Measurements from ENCODE around the gene IP6K3.

Gene IP6K3

GRCh38 chr6:33705955-33706725 lies 40.6 kb downstream of the IP6K3 start:
- no peak for DNase-seq (ENCODE audit: low read depth, low spot score)

- no peak for DNase-seq (ENCODE audit: low read depth, low spot score)
Observed at GRCh38 chr6:33705268-33705885, 41.3 kb downstream of the IP6K3 start.

- DNase-seq (ENCODE audit: low read depth, low spot score): no peak
Observed at GRCh38 chr6:33704215-33705066, 42.3 kb downstream of the IP6K3 start.

DNA sequence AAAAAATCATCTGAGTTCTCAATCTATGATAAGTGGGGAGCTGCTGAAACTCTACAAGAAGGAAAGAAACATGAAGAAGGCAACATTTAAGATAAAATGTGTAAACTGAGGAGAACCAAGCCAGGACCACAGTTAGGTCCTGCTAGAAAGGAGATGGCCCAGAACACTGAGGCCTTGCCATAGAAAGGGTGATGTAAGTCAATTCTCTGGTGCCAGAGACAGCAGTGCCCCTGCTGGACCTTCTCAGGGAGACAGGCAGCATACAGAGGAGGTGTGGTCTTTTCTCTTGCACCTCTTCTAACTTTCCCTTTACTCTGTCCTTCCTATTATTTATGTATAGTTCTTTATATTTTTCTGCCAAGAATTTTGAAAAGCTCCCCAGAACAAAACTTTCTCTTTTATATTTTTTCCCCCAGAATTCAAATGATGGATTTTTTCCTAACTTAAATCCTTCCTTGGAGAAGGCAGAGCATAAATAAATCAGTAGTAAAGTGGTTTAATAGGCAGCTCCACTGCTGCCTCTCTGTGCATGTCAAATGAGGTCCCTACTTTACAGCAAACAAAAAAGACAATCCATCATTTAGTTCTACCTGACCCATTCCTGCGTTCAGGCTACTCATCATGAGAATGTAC lies 44.2 kb downstream of the IP6K3 start:
- DNase-seq (ENCODE audit: low read depth, low spot score): no peak

GRCh38 chr6:33700391-33701050 lies 46.2 kb downstream of the IP6K3 start:
- DNase-seq (ENCODE audit: low read depth, low spot score): peak; percentile 28

GRCh38 chr6:33699739-33700138 lies 47.0 kb downstream of the IP6K3 start:
- no peak for DNase-seq (ENCODE audit: low read depth, low spot score)

DNA sequence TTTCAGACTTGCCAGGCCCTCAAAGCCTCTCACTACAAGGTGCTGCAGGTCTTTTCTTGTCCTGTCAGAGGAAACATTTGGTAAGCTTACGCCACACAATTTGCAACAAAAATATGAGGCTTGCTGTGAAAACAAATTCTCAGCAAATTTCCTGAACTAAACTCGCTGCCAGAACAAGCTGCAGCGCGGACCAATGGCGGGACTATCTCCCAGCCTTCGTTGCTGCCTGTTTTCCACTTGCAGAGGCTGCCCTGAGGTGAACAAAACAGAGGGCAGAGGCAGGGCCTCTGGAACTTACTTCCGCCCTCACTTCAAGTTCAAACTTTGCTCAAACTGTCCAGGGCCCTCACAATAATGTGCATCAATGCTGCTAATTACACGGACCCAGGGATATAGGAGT lies 47.6 kb downstream of the IP6K3 start:
- no peak for DNase-seq (ENCODE audit: low read depth, low spot score)

DNA sequence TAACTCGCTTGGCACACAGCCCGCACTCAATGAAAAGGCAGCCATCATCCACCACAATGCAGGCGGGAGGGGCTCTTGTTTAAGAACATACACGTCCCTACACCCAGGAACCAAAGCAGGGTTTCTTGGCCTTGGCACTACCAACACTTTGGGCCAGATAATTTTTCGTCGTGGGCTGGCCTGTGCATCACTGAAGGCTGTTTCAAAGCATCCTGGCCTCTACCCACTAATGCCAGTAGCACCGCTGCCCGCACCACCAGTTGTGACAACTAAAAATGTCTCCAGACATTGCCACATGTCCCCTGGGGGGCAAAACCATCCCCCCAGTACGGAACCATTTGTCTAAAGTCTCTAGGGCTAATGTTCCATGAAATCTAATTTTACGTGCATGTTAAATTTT lies 48.2 kb downstream of the IP6K3 start:
- no peak for DNase-seq (ENCODE audit: low read depth, low spot score)

DNA sequence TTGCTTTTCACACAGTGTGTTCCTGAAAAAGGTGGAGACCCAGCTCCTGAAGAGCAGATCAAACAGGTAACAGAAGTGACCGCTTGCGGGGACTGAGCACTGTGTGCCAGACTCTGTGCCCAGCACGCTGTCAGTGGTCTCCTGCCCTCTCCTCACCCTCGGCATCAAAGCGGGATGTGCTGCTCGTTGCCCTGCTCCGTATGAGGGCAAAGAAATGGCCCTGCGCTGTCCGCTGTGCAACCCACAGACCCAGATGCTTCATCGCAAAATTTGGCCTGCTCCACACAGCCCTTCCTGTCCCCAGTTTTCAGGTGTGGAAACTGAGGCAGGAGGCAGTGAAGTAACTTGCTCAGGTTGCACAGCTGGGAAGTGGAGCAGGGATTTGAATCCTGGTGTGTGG lies 48.9 kb downstream of the IP6K3 start:
- no peak for DNase-seq (ENCODE audit: low read depth, low spot score)

DNA sequence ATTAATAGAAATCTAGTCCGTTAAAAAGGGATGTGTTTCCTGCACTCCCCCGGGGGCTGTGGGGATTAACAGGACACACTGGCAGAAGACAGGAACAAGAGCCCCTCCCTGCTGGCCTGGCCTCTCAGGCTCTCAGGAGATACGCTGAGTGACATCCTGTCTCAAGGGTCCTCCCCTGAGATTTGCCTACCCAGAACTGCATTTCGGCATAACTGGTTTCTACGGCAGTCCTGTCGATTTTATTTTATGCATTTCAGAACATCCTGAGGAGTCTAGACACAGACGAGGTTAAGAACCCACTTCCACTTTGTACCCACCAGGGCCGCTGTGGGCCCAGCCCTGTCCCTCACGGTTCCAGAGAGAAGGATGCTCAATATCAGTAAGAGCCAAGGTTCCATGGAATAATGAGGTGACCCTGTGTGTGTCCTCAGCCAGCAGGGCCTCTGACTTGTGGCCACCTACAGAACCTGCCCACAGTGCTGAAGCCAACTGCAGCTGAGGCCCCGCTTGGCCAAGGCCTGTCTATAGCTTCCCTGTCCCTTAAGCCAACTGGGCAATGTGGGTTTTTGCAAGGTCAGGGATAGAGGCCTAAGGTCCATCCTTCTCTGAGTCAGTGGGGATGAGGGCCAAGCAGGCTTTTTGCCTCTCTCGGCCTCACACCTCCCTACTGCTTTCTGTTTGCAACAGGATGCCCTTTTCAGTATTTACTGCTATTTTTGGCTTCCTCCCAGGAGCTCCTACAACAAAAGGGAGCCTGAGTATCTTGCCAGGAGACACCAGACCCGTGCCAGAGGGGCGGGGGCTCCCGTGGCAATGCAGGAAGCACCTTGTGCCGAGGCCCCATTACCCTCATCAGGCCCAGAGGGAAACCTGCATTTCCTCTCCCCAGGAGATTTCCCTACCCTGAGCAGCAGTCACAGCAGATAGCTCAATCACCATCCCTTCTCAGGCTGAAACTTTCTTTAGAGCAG lies 49.9 kb downstream of the IP6K3 start:
- no peak for DNase-seq (ENCODE audit: low read depth, low spot score)

- DNase-seq (ENCODE audit: low read depth, low spot score): no peak
Observed at GRCh38 chr6:33696076-33696475, 50.6 kb downstream of the IP6K3 start.

- DNase-seq (ENCODE audit: low read depth, low spot score): no peak
Observed at GRCh38 chr6:33695451-33695887, 51.2 kb downstream of the IP6K3 start.

GRCh38 chr6:33694977-33695376 lies 51.7 kb downstream of the IP6K3 start:
- no peak for DNase-seq (ENCODE audit: low read depth, low spot score)

DNA sequence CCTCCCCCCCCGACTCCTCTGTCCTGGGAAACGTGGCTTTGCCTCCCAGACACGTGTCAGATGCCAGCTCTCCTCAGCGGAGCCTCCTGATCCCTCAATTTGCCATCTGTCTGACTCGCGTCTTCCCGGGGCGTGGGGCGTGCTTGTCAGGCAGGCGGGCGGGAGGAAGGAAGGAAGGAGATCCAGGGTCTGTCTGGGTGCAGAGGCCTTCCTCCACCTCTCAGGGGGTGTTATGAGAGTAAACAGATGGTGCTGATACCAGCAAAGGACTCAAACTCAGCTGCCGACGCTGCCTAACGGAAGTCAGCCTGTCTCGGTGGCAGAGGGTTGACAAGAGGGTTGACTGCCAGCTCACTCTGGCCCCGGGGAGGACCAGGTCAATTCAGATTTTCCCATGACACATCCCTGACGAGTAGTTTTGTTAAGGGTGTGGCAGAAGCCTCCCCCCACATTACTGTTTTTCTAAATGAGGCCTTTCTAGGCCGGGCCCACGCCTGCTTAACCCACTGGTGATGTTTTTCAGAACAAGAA lies 52.2 kb downstream of the IP6K3 start:
- DNase-seq (ENCODE audit: low read depth, low spot score): peak; percentile 19

DNA sequence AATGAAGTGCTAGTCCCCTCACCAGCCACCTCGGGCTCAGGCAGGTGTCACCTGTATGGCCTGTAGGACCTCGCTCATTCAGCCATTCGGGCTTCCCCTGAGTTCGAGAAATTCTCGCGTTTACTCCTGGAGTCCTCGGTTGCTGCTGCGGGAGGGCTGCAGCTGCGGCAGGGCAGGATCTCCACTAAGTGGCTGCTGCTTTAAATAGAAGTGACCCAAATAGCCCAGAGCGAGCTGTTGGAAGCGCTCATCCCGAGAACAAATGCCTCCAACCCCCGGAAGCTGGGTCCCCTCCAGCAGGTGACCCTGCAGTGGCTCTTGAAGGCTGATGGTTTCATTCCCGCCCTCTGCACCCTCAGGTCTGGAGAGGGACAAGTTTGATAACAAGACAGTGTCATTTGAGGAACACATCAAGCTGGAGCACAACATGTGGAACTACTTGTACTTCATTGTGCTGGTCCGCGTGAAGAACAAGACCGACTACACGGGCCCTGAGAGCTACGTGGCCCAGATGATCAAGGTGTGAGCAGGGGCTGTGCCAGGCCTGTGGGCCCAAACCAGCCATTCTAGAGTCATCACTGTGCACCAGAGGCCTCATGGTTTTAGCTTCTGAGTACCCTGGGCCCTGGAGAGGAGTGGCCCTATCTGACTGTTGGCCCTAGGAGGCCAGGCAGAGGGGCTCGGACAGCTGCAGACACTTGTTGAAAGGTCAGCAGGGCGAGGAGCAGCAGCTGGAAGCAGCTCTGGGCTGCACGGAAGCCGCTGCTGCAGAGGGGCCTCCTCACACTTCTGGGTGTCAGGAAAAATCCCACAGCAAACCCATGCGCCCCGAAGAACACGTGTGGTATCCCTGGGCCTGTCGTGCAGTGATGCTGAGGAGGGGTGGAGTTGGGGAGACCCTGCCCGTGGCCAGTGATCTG lies 53.3 kb downstream of the IP6K3 start:
- no peak for DNase-seq (ENCODE audit: low read depth, low spot score)

GRCh38 chr6:33692760-33693158 lies 53.9 kb downstream of the IP6K3 start:
- no peak for DNase-seq (ENCODE audit: low read depth, low spot score)

GRCh38 chr6:33692078-33692759 lies 54.5 kb downstream of the IP6K3 start:
- no peak for DNase-seq (ENCODE audit: low read depth, low spot score)

GRCh38 chr6:33691456-33692077 lies 55.1 kb downstream of the IP6K3 start:
- DNase-seq (ENCODE audit: low read depth, low spot score): no peak
